AG04449 (cell line): ENCODE results near the gene SIRT2.

Source experiments
- CTCF ChIA-PET: fragments of 350-600 bp; formaldehyde crosslinking; extraction: SDS; loops from one replicate; lab custom pipeline; 2021; ENCODE audit warnings: antibody characterized with exemption; lab: Yijun Ruan, JAX
- POLR2A ChIA-PET: fragments of 400-600, 350-600 bp; formaldehyde crosslinking; extraction: SDS; loops from one replicate; lab custom pipeline; 2020; ENCODE audit warnings: antibody characterized with exemption, inconsistent platforms; lab: Yijun Ruan, JAX
- DNase-seq: peaks from one replicate; pipeline ENCODE4 v3.0.0-alpha.2; 2010; ENCODE audit warnings: low read depth, low spot score
- H3K4me3 ChIP-seq: 2 replicates; pipeline ENCODE4 v1.5.1; 2011; ENCODE audit warnings: low read depth, mild to moderate bottlenecking, control low read depth, low read length
- CTCF ChIP-seq: IDR thresholded peaks from one replicate; pipeline ENCODE4 v1.5.1; 2011; ENCODE audit warnings: mild to moderate bottlenecking, moderate library complexity, low read length, control low read depth, inconsistent platforms; ENCODE audit not compliant: insufficient read depth; ENCODE audit errors: missing control alignments

Gene SIRT2

DNA sequence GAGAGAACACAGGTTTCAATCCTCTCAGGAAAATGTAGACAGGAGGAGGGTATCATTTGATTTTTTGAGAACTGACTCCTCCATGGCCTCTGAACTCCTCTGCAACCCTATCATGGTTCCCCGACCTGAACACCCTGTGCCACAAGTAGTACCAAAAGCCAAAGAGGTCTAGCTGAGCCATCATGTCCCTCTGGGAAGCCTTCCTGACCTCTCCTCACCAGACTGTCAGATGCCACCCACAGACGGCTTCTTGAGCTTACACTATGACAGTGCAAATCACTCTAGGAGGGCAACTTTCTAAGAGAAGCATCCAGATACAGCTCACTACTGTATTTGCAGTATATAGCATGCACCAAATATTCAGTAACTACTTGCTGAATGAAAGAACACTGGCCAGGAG lies 53.3 kb downstream of the SIRT2 start:
- POLR2A ChIA-PET = no interaction called here
- TF ChIP-seq CTCF = no peak
- CTCF ChIA-PET = interaction anchor here (1.2 kb wide), 1 partner anchor 8 kb away, joined by 4 read pairs; no protein-coding TSS in a partner anchor
- DNase-seq = no peak
- no peak overlapping the region for H3K4me3 ChIP-seq

DNA sequence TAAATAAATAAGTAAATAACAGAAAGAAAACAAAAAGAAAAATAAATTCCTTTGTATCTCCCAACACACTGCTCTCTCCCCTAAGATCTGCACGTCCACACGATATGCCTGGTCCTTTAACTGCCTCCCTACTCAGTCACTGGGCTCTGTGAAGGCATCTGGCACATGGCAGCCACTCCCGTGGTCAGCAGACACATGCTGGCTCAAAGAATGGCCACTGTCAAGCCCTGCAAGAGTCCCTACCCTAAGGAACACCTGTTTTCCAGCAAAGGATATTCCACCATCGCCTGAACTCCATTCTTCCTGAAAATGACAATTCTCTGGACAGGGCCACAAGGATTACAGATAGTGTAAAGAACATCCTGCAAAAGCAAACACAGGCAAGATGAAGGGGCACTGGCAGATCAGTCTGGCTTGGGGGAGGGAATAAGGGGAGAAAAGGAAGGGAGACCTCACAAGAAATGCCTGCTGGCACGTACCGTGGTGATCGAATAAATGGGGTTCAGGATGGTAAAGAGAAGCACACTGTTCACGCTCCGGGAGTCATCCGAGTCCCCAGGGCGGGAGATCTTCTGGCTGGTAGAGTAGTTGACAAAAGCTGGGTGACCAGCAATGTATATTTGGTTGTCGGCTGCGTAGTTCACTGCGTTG lies 53.9 kb downstream of the SIRT2 start:
- POLR2A ChIA-PET = no interaction called here
- no peak overlapping the region for H3K4me3 ChIP-seq
- no peak for TF ChIP-seq CTCF
- CTCF ChIA-PET = interaction anchor here (1.2 kb wide), 1 partner anchor 8 kb away, joined by 4 read pairs; no protein-coding TSS in a partner anchor
- DNase-seq = no peak

GRCh38 chr19:38844093-38844686 lies 55.2 kb downstream of the SIRT2 start:
- CTCF ChIA-PET = no interaction called here
- POLR2A ChIA-PET = no interaction called here
- no peak overlapping the region for H3K4me3 ChIP-seq
- no peak for DNase-seq
- no peak for TF ChIP-seq CTCF

DNA sequence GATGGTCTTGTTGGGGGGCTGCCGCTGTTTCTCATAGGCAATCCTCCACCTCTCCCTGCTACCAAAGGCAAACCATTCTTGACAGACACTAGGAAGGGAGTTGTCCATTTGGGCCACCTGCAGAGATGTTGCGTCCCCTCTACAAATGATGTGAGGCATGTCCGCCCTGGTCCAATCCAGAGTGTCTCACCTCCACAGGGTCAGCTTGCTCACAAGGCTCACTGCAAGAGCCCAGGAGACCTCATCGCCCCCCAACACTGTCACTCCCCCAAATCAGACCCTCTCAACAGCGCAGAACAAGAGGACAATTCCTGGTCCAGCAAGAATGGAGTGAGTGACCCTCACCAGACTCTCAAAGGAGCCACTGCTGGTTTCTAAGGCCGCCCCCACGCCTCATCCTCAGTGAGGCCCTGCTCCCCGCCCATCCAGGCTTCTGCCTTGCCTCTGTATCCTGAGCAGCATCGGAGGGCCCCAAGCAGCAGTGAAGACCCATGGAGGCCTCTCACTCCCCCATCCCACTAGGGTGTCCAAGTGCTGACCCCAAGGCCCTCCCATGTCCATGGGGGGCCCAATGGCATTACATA lies 56.2 kb downstream of the SIRT2 start:
- CTCF ChIA-PET = no interaction called here
- no peak for TF ChIP-seq CTCF
- no peak for DNase-seq
- POLR2A ChIA-PET = no interaction called here
- H3K4me3 ChIP-seq = no peak overlapping the region

DNA sequence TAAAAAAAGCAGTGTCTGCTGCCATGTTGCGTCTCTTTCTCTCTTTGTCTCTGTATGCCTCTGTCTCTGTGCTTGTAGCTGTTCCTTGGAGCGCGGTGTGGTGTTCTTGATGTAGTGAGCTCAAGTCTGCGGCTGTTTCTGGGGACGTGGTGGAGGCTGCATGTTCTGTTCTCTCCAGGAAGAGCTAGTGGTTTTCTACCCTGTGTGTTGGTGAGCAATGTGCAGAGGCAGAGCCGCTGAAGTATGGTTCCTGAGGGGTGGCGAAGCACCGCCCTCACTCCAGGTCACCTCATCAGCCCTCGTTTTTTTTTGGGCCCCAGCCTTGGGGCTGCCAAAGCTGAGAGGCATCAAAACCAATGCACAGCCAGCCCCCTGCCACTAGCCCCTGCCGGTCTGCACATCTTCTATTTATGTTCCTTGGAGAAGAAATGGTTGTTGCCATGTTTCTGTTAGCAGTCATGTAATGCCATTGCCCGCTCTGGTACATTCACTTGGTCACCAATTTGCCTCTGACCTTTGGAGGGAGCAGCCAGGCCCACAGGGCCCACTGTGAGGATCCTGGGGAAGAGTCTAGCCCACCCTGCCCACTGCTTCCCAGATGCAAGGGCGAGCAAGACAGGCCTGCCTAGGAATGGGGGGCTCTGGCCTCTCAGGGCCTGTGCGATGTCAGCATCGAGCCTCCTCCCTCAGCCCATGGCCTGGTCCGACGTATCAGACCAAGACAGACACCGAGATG lies 56.8 kb downstream of the SIRT2 start:
- TF ChIP-seq CTCF = no peak
- POLR2A ChIA-PET = no interaction called here
- no peak for DNase-seq
- CTCF ChIA-PET = no interaction called here
- H3K4me3 ChIP-seq = no peak overlapping the region
